IPS-20b (cell line): ENCODE measurements around the gene FOLR3.
"Not testable (repeated sequence)": the region's sequence is repeated elsewhere in the genome, so short reads cannot be mapped to it uniquely, and the experiment has no call there.

ENCODE experiments used
- H3K27ac ChIP-seq: one replicate; pipeline ENCODE4 v1.5.1; 2013; ENCODE audit warnings: low read length
- H3K27me3 ChIP-seq: 2 replicates; pipeline ENCODE4 v1.6.1; 2013; ENCODE audit warnings: mild to moderate bottlenecking, low read length, inconsistent platforms; ENCODE audit not compliant: insufficient read depth
- H3K36me3 ChIP-seq: 2 replicates; pipeline ENCODE4 v1.6.1; 2013; ENCODE audit warnings: low read depth, mild to moderate bottlenecking, inconsistent platforms, low read length, moderate library complexity; ENCODE audit not compliant: insufficient read depth
- H3K4me1 ChIP-seq: 2 replicates; pipeline ENCODE4 v1.6.1; 2013; ENCODE audit warnings: mild to moderate bottlenecking, control low read depth, inconsistent platforms, low read length, moderate library complexity; ENCODE audit not compliant: insufficient read depth
- H3K4me3 ChIP-seq: 2 replicates; pipeline ENCODE4 v1.5.1; 2013; ENCODE audit warnings: mild to moderate bottlenecking, low read length, inconsistent platforms
- H3K9ac ChIP-seq: 2 replicates; pipeline ENCODE4 v1.6.1; 2013; ENCODE audit warnings: low read depth, mild to moderate bottlenecking, inconsistent platforms, low read length, moderate library complexity
- H3K9me3 ChIP-seq: 2 replicates; pipeline ENCODE4 v1.6.1; 2013; ENCODE audit warnings: mild to moderate bottlenecking, low read depth, low read length, inconsistent platforms; ENCODE audit not compliant: insufficient read depth

The FOLR3 gene

GRCh38 chr11:72125956-72126355 lies 9.6 kb upstream of the FOLR3 start:
- no peaks in the 10 kb centered on the region for H3K4me1 ChIP-seq
- H3K9me3 ChIP-seq = peaks cover 41% of the 10 kb centered on the region
- no peak overlapping the region for H3K4me3 ChIP-seq
- no peak overlapping the region for H3K9ac ChIP-seq
- no peak overlapping the region for H3K27ac ChIP-seq
- no peaks in the 10 kb centered on the region for H3K36me3 ChIP-seq
- H3K27me3 ChIP-seq = no peaks in the 10 kb centered on the region

- H3K4me1 ChIP-seq = no peaks in the 10 kb centered on the region
- H3K27me3 ChIP-seq = peaks cover 15% of the 10 kb centered on the region
- H3K9me3 ChIP-seq = peaks cover 41% of the 10 kb centered on the region
- no peak overlapping the region for H3K4me3 ChIP-seq
- no peak overlapping the region for H3K9ac ChIP-seq
- H3K27ac ChIP-seq = no peak overlapping the region
- no peaks in the 10 kb centered on the region for H3K36me3 ChIP-seq
Observed at GRCh38 chr11:72127923-72128322, 7.6 kb upstream of the FOLR3 start.

- Histone ChIP-seq H3K4me3 (no peak overlapping the region), H3K9me3 (peaks cover 41% of the 10 kb centered on the region), H3K36me3 (no peaks in the 10 kb centered on the region), H3K9ac (no peak overlapping the region), H3K27ac (no peak overlapping the region), H3K27me3 (peaks cover 24% of the 10 kb centered on the region), H3K4me1 (no peaks in the 10 kb centered on the region)
Observed at GRCh38 chr11:72129381-72129780, 6.1 kb upstream of the FOLR3 start.

- Histone ChIP-seq H3K4me1 (no peaks in the 10 kb centered on the region), H3K27ac (no peak overlapping the region), H3K27me3 (peaks cover 24% of the 10 kb centered on the region), H3K36me3 (no peaks in the 10 kb centered on the region), H3K9ac (no peak overlapping the region), H3K4me3 (no peak overlapping the region), H3K9me3 (peaks cover 27% of the 10 kb centered on the region; the same call in 1 of the 2 replicates)
Observed at GRCh38 chr11:72132646-72133045, 2.9 kb upstream of the FOLR3 start.

GRCh38 chr11:72135891-72136683 lies 562 bp downstream of the FOLR3 start:
- Histone ChIP-seq H3K4me1 (0 out of 2 replicates have a peak, but pooled peaks cover 4% of the 10 kb centered on the region), H3K4me3 (no peak overlapping the region), H3K27ac (no peak overlapping the region), H3K36me3 (no peaks in the 10 kb centered on the region), H3K9me3 (no peaks in the 10 kb centered on the region), H3K27me3 (peaks cover 24% of the 10 kb centered on the region), H3K9ac (no peak overlapping the region)

- Histone ChIP-seq H3K9ac (no peak overlapping the region), H3K27ac (no peak overlapping the region), H3K4me1 (0 out of 2 replicates have a peak, but pooled peaks cover 7% of the 10 kb centered on the region), H3K27me3 (peaks cover 21% of the 10 kb centered on the region), H3K9me3 (no peaks in the 10 kb centered on the region), H3K36me3 (no peaks in the 10 kb centered on the region), H3K4me3 (no peak overlapping the region)
Observed at GRCh38 chr11:72136684-72137262, 1.2 kb downstream of the FOLR3 start.

- H3K36me3 ChIP-seq = no peaks in the 10 kb centered on the region
Observed at GRCh38 chr11:72138821-72139390, 3.4 kb downstream of the FOLR3 start.

GRCh38 chr11:72139500-72139899 lies 4.0 kb downstream of the FOLR3 start:
- no peaks in the 10 kb centered on the region for H3K36me3 ChIP-seq
- H3K4me3 ChIP-seq = no peak overlapping the region
- H3K9me3 ChIP-seq = no peaks in the 10 kb centered on the region
- no peak overlapping the region for H3K9ac ChIP-seq
- H3K27me3 ChIP-seq = no peaks in the 10 kb centered on the region; the same call in 1 of the 2 replicates
- H3K27ac ChIP-seq = no peak overlapping the region
- H3K4me1 ChIP-seq = 0 out of 2 replicates have a peak, but pooled peaks cover 7% of the 10 kb centered on the region

More at GRCh38 chr11:72138821-72139390, 3.4 kb downstream of the FOLR3 start:
- Histone ChIP-seq H3K9me3 (no peaks in the 10 kb centered on the region), H3K27me3 (no peaks in the 10 kb centered on the region; the same call in 1 of the 2 replicates), H3K27ac (no peak overlapping the region), H3K4me1 (0 out of 2 replicates have a peak, but pooled peaks cover 7% of the 10 kb centered on the region), H3K9ac (no peak overlapping the region), H3K4me3 (no peak overlapping the region)

GRCh38 chr11:72140661-72141060 lies 5.1 kb downstream of the FOLR3 start:
- H3K36me3 ChIP-seq = no peaks in the 10 kb centered on the region
- no peaks in the 10 kb centered on the region; the same call in 1 of the 2 replicates for H3K27me3 ChIP-seq
- 0 out of 2 replicates have a peak, but pooled peaks cover 7% of the 10 kb centered on the region for H3K4me1 ChIP-seq
- H3K4me3 ChIP-seq = no peak overlapping the region
- H3K9me3 ChIP-seq = no peaks in the 10 kb centered on the region
- no peak overlapping the region for H3K9ac ChIP-seq
- H3K27ac ChIP-seq = no peak overlapping the region

GRCh38 chr11:72141066-72141465 lies 5.5 kb downstream of the FOLR3 start:
- H3K4me1 ChIP-seq = 0 out of 2 replicates have a peak, but pooled peaks cover 7% of the 10 kb centered on the region
- no peaks in the 10 kb centered on the region for H3K36me3 ChIP-seq
- no peak overlapping the region for H3K27ac ChIP-seq
- H3K27me3 ChIP-seq = no peaks in the 10 kb centered on the region; the same call in 1 of the 2 replicates
- no peaks in the 10 kb centered on the region for H3K9me3 ChIP-seq
- H3K4me3 ChIP-seq = no peak overlapping the region
- H3K9ac ChIP-seq = no peak overlapping the region

- H3K27me3 ChIP-seq, H3K4me3 ChIP-seq, H3K36me3 ChIP-seq, H3K9me3 ChIP-seq, H3K9ac ChIP-seq, H3K27ac ChIP-seq, H3K4me1 ChIP-seq: not testable (repeated sequence)
Observed at GRCh38 chr11:72142086-72142485, 6.6 kb downstream of the FOLR3 start.

GRCh38 chr11:72142543-72142942 lies 7.0 kb downstream of the FOLR3 start:
- H3K9me3 ChIP-seq, H3K27me3 ChIP-seq, H3K36me3 ChIP-seq, H3K27ac ChIP-seq, H3K9ac ChIP-seq, H3K4me3 ChIP-seq, H3K4me1 ChIP-seq: not testable (repeated sequence)
